Amniotic epithelial cell (primary cell): ENCODE data around the gene HLA-DPB1.
A peak's percentile ranks its signal among the peaks of the same experiment; 100 is the strongest.
"Not testable (repeated sequence)": the region's sequence is repeated elsewhere in the genome, so short reads cannot be mapped to it uniquely, and the experiment has no call there.

Experiments used
- DNase-seq: peaks from one replicate; pipeline ENCODE4 v3.0.0-alpha.2; 2010; ENCODE audit warnings: low read depth

HLA-DPB1 gene

GRCh38 chr6:33075568-33076405 lies at the start of gene HLA-DPB1:
TSS of gene HLA-DPB1 (plus strand) at chr6:33075990. CDS start at chr6:33076042, 52 bp downstream.
- DNase-seq = peak; percentile 65

GRCh38 chr6:33028220-33028849 lies 47.5 kb upstream of the HLA-DPB1 start:
- DNase-seq = no peak

GRCh38 chr6:33029328-33030184 lies 46.2 kb upstream of the HLA-DPB1 start:
- DNase-seq = peak; percentile 6

GRCh38 chr6:33030245-33030644 lies 45.5 kb upstream of the HLA-DPB1 start:
- DNase-seq = no peak

GRCh38 chr6:33034554-33034953 lies 41.2 kb upstream of the HLA-DPB1 start:
- no peak for DNase-seq

- no peak for DNase-seq
Observed at GRCh38 chr6:33036535-33036934, 39.3 kb upstream of the HLA-DPB1 start.

GRCh38 chr6:33040157-33040556 lies 35.6 kb upstream of the HLA-DPB1 start:
- no peak for DNase-seq

GRCh38 chr6:33049323-33050013 lies 26.3 kb upstream of the HLA-DPB1 start:
- DNase-seq = no peak

- no peak for DNase-seq
Observed at GRCh38 chr6:33050014-33050810, 25.6 kb upstream of the HLA-DPB1 start.

GRCh38 chr6:33052627-33053026 lies 23.2 kb upstream of the HLA-DPB1 start:
- no peak for DNase-seq

GRCh38 chr6:33053230-33053629 lies 22.6 kb upstream of the HLA-DPB1 start:
- DNase-seq = peak; percentile 10

- no peak for DNase-seq
Observed at GRCh38 chr6:33057222-33058150, 18.3 kb upstream of the HLA-DPB1 start.

- peak; percentile 8 for DNase-seq
Observed at GRCh38 chr6:33061987-33062386, 13.8 kb upstream of the HLA-DPB1 start.

- DNase-seq = not testable (repeated sequence)
Observed at GRCh38 chr6:33063435-33063834, 12.4 kb upstream of the HLA-DPB1 start.

GRCh38 chr6:33064723-33065122 lies 11.1 kb upstream of the HLA-DPB1 start:
- no peak for DNase-seq

GRCh38 chr6:33065312-33065711 lies 10.5 kb upstream of the HLA-DPB1 start:
- no peak for DNase-seq

- DNase-seq = no peak
Observed at GRCh38 chr6:33066917-33067521, 8.8 kb upstream of the HLA-DPB1 start.

GRCh38 chr6:33069021-33069738 lies 6.6 kb upstream of the HLA-DPB1 start:
- DNase-seq = no peak

GRCh38 chr6:33070909-33071308 lies 4.9 kb upstream of the HLA-DPB1 start:
- no peak for DNase-seq
